ENCODE results near the gene KAZN. TPM values are rescaled to one million over a fixed set of nuclear protein-coding genes. Genes with fewer than 3 reads are reported as not detected.

KAZN gene
- polyA plus RNA-seq, 1 experiment = 5.5 TPM

GRCh38 chr1:14912839-14913481 is 314.5 kb downstream of the KAZN start:
- Histone ChIP-seq H3K4me3 (ENCODE audit: low read depth, low read length) (no peak overlapping the region), H3K36me3 (ENCODE audit: control insufficient read depth, insufficient read depth, low read length) (no peaks in the 10 kb centered on the region), H3K27me3 (ENCODE audit: control insufficient read depth, insufficient read depth, low read length) (no peaks in the 10 kb centered on the region)
- ChIA-PET POLR2A (no interaction called here), CTCF (interaction anchor here (0.7 to 1.5 kb wide), 2 partner anchors 8 to 15 kb away, joined by 3 to 5 read pairs; no protein-coding TSS in a partner anchor)
- DNase-seq (ENCODE audit: low read depth) = no peak
- TF ChIP-seq CTCF (IDR thresholded peaks at IDR 0.05; ENCODE audit: insufficient read depth, low read depth, low read length) = no peak

GRCh38 chr1:14913482-14914177 is 315.1 kb downstream of the KAZN start:
- POLR2A ChIA-PET = no interaction called here
- DNase-seq (ENCODE audit: low read depth) = no peak
- CTCF ChIA-PET = interaction anchor here (1.5 kb wide), 2 partner anchors 11 to 15 kb away, joined by 5 read pairs; no protein-coding TSS in a partner anchor
- Histone ChIP-seq H3K4me3 (ENCODE audit: low read depth, low read length) (no peak overlapping the region), H3K36me3 (ENCODE audit: control insufficient read depth, insufficient read depth, low read length) (no peaks in the 10 kb centered on the region), H3K27me3 (ENCODE audit: control insufficient read depth, insufficient read depth, low read length) (no peaks in the 10 kb centered on the region)
- no peak for TF ChIP-seq CTCF (IDR thresholded peaks at IDR 0.05; ENCODE audit: insufficient read depth, low read depth, low read length)

- POLR2A ChIA-PET = no interaction called here
- no peak for TF ChIP-seq CTCF (IDR thresholded peaks at IDR 0.05; ENCODE audit: insufficient read depth, low read depth, low read length)
- Histone ChIP-seq H3K4me3 (ENCODE audit: low read depth, low read length) (no peak overlapping the region), H3K27me3 (ENCODE audit: control insufficient read depth, insufficient read depth, low read length) (no peaks in the 10 kb centered on the region), H3K36me3 (ENCODE audit: control insufficient read depth, insufficient read depth, low read length) (no peaks in the 10 kb centered on the region)
- CTCF ChIA-PET = interaction anchor here (0.6 to 1.5 kb wide), 12 partner anchors 12 to 172 kb away, joined by 3 to 7 read pairs (median 4); no protein-coding TSS in a partner anchor
- no peak for DNase-seq (ENCODE audit: low read depth)
Observed at GRCh38 chr1:14914351-14914988, 316.0 kb downstream of the KAZN start.

GRCh38 chr1:14915356-14916054 is 317.0 kb downstream of the KAZN start:
- ChIA-PET POLR2A (no interaction called here), CTCF (interaction anchor here (0.7 to 1.5 kb wide), 9 partner anchors 15 to 173 kb away, joined by 3 to 7 read pairs (median 4); no protein-coding TSS in a partner anchor)
- Histone ChIP-seq H3K27me3 (ENCODE audit: control insufficient read depth, insufficient read depth, low read length) (no peaks in the 10 kb centered on the region), H3K36me3 (ENCODE audit: control insufficient read depth, insufficient read depth, low read length) (no peaks in the 10 kb centered on the region), H3K4me3 (ENCODE audit: low read depth, low read length) (no peak overlapping the region)
- peak; percentile 96 for TF ChIP-seq CTCF (IDR thresholded peaks at IDR 0.05; ENCODE audit: insufficient read depth, low read depth, low read length)
- no peak for DNase-seq (ENCODE audit: low read depth)

Measured in BJ (cell line).